ENCODE measurements around the gene ANGPTL4.
"Not testable (repeated sequence)": the region's sequence is repeated elsewhere in the genome, so short reads cannot be mapped to it uniquely, and the experiment has no call there.

ANGPTL4 gene

GRCh38 chr19:8335343-8336071 is 28.4 kb upstream of the ANGPTL4 start:
- H3K4me3 ChIP-seq (ENCODE audit: low read depth, low read length) = no peak overlapping the region
- TF ChIP-seq CTCF (IDR thresholded peaks at IDR 0.05; ENCODE audit: low read depth, low read length) = no peak
- in situ Hi-C loops (cut with HindIII; ENCODE audit: low sequenced_read_pairs) = no loop called here
- DNase-seq (ENCODE audit: low read depth, low spot score) = no peak

- in situ Hi-C loops (cut with HindIII; ENCODE audit: low sequenced_read_pairs) = no loop called here
- no peak overlapping the region for H3K4me3 ChIP-seq (ENCODE audit: low read depth, low read length)
- DNase-seq (ENCODE audit: low read depth, low spot score) = no peak
- TF ChIP-seq CTCF (IDR thresholded peaks at IDR 0.05; ENCODE audit: low read depth, low read length) = no peak
These were observed 27.8 kb upstream of the ANGPTL4 start for GRCh38 chr19:8336072-8336569.

- no peak for DNase-seq (ENCODE audit: low read depth, low spot score)
- in situ Hi-C loops (cut with HindIII; ENCODE audit: low sequenced_read_pairs) = no loop called here
These were observed 27.3 kb upstream of the ANGPTL4 start for GRCh38 chr19:8336660-8337059.

GRCh38 chr19:8337728-8338127 is 26.2 kb upstream of the ANGPTL4 start:
- DNase-seq (ENCODE audit: low read depth, low spot score) = no peak
- no peak overlapping the region for H3K4me3 ChIP-seq (ENCODE audit: low read depth, low read length)
- in situ Hi-C loops (cut with HindIII; ENCODE audit: low sequenced_read_pairs) = no loop called here
- no peak for TF ChIP-seq CTCF (IDR thresholded peaks at IDR 0.05; ENCODE audit: low read depth, low read length)

More at GRCh38 chr19:8336660-8337059, 27.3 kb upstream of the ANGPTL4 start:
- no peak for TF ChIP-seq CTCF (IDR thresholded peaks at IDR 0.05; ENCODE audit: low read depth, low read length)
- no peak overlapping the region for H3K4me3 ChIP-seq (ENCODE audit: low read depth, low read length)

GRCh38 chr19:8338835-8339234 is 25.1 kb upstream of the ANGPTL4 start:
- in situ Hi-C loops (cut with HindIII; ENCODE audit: low sequenced_read_pairs) = no loop called here
- no peak for TF ChIP-seq CTCF (IDR thresholded peaks at IDR 0.05; ENCODE audit: low read depth, low read length)
- no peak overlapping the region for H3K4me3 ChIP-seq (ENCODE audit: low read depth, low read length)
- DNase-seq (ENCODE audit: low read depth, low spot score) = no peak

- no peak for DNase-seq (ENCODE audit: low read depth, low spot score)
- no peak overlapping the region for H3K4me3 ChIP-seq (ENCODE audit: low read depth, low read length)
These were observed 23.4 kb upstream of the ANGPTL4 start for GRCh38 chr19:8340341-8341096.

GRCh38 chr19:8341504-8341903 is 22.5 kb upstream of the ANGPTL4 start:
- in situ Hi-C loops (cut with HindIII; ENCODE audit: low sequenced_read_pairs); DNase-seq (ENCODE audit: low read depth, low spot score); H3K4me3 ChIP-seq (ENCODE audit: low read depth, low read length): not testable (repeated sequence)

More at GRCh38 chr19:8340341-8341096, 23.4 kb upstream of the ANGPTL4 start:
- no peak for TF ChIP-seq CTCF (IDR thresholded peaks at IDR 0.05; ENCODE audit: low read depth, low read length)
- in situ Hi-C loops (cut with HindIII; ENCODE audit: low sequenced_read_pairs) = no loop called here

Measured in astrocyte of the spinal cord (primary cell).